H9 (cell line): ENCODE data around the gene NUAK2. TPM values are rescaled to one million over a fixed set of nuclear protein-coding genes. Genes with fewer than 3 reads are reported as not detected.

Source experiments
- DNase-seq: peaks from one replicate; pipeline ENCODE4 v3.0.0-alpha.2; 2017
- H2AFZ ChIP-seq: one replicate; pipeline ENCODE4 v1.6.1; 2013; ENCODE audit warnings: mild to moderate bottlenecking, low read length, control low read depth, moderate library complexity
- H2AK5ac ChIP-seq: 2 replicates; pipeline ENCODE4 v1.6.1; 2013; ENCODE audit warnings: low read length, control low read depth, mixed read lengths; ENCODE audit not compliant: insufficient read length
- H2BK120ac ChIP-seq: one replicate; pipeline ENCODE4 v1.6.1; 2013; ENCODE audit warnings: low read depth, mild to moderate bottlenecking, low read length, control low read depth, inconsistent platforms; ENCODE audit not compliant: poor library complexity, severe bottlenecking
- H2BK12ac ChIP-seq: 2 replicates; pipeline ENCODE4 v1.6.1; 2013; ENCODE audit warnings: low read length, control low read depth, mixed read lengths, low read depth; ENCODE audit not compliant: insufficient read length
- H2BK15ac ChIP-seq: 2 replicates; pipeline ENCODE4 v1.6.1; 2013; ENCODE audit warnings: low read depth, low read length, control low read depth
- H2BK20ac ChIP-seq: one replicate; pipeline ENCODE4 v1.6.1; 2013; ENCODE audit warnings: low read depth, mild to moderate bottlenecking, low read length, control low read depth, inconsistent platforms; ENCODE audit not compliant: poor library complexity, severe bottlenecking
- H2BK5ac ChIP-seq: 2 replicates; pipeline ENCODE4 v1.6.1; 2013; ENCODE audit warnings: low read length, control low read depth, mixed read lengths; ENCODE audit not compliant: insufficient read length
- H3K14ac ChIP-seq: 2 replicates; pipeline ENCODE4 v1.6.1; 2013; ENCODE audit warnings: low read length, control low read depth; ENCODE audit not compliant: insufficient read depth
- H3K18ac ChIP-seq: 2 replicates; pipeline ENCODE4 v1.6.1; 2013; ENCODE audit warnings: low read depth, mild to moderate bottlenecking, mixed read lengths, low read length, control low read depth; ENCODE audit not compliant: insufficient read length
- H3K23ac ChIP-seq: 2 replicates; pipeline ENCODE4 v1.6.1; 2013; ENCODE audit warnings: low read length, control low read depth, mixed read lengths, low read depth; ENCODE audit not compliant: insufficient read length
- H3K23me2 ChIP-seq: 2 replicates; pipeline ENCODE4 v1.6.1; 2013; ENCODE audit warnings: low read depth, mild to moderate bottlenecking, mixed read lengths, low read length, control low read depth; ENCODE audit not compliant: insufficient read length, poor library complexity, severe bottlenecking
- H3K27ac ChIP-seq: 2 replicates; pipeline ENCODE4 v1.5.1; 2013; ENCODE audit warnings: low read length, control low read depth, mixed read lengths, low read depth; ENCODE audit not compliant: insufficient read length
- H3K27me3 ChIP-seq: 2 replicates; pipeline ENCODE4 v1.6.1; 2013; ENCODE audit warnings: low read length, control low read depth, inconsistent platforms; ENCODE audit not compliant: insufficient read depth
- H3K4ac ChIP-seq: 2 replicates; pipeline ENCODE4 v1.6.1; 2013; ENCODE audit warnings: low read depth, mild to moderate bottlenecking, control low read depth, inconsistent platforms, low read length, moderate library complexity
- H3K4me1 ChIP-seq: 2 replicates; pipeline ENCODE4 v1.6.1; 2013; ENCODE audit warnings: low read length, control low read depth, inconsistent platforms; ENCODE audit not compliant: insufficient read depth
- H3K4me2 ChIP-seq: 2 replicates; pipeline ENCODE4 v1.6.1; 2013; ENCODE audit warnings: low read length, control low read depth, mixed read lengths; ENCODE audit not compliant: insufficient read length, insufficient read depth
- H3K56ac ChIP-seq: 2 replicates; pipeline ENCODE4 v1.6.1; 2013; ENCODE audit warnings: low read depth, mild to moderate bottlenecking, mixed read lengths, low read length, control low read depth; ENCODE audit not compliant: insufficient read length
- H3K79me1 ChIP-seq: 2 replicates; pipeline ENCODE4 v1.6.1; 2013; ENCODE audit warnings: low read depth, mild to moderate bottlenecking, moderate library complexity, low read length, control low read depth, inconsistent platforms; ENCODE audit not compliant: insufficient read depth, poor library complexity, severe bottlenecking
- H3K79me2 ChIP-seq: 2 replicates; pipeline ENCODE4 v1.6.1; 2013; ENCODE audit warnings: low read length, control low read depth, inconsistent platforms; ENCODE audit not compliant: insufficient read depth
- H3K9ac ChIP-seq: 2 replicates; pipeline ENCODE4 v1.6.1; 2013; ENCODE audit warnings: low read length, control low read depth, mixed read lengths; ENCODE audit not compliant: insufficient read length; ENCODE audit errors: extremely low read depth
- H3K9me3 ChIP-seq: one replicate; pipeline ENCODE4 v1.6.1; 2013; ENCODE audit warnings: low read depth, low read length, inconsistent platforms; ENCODE audit not compliant: control insufficient read depth
- H3T11ph ChIP-seq: one replicate; pipeline ENCODE4 v1.6.1; 2013; ENCODE audit warnings: mild to moderate bottlenecking, low read length, control low read depth, inconsistent platforms
- H4K20me1 ChIP-seq: one replicate; pipeline ENCODE4 v1.6.1; 2013; ENCODE audit not compliant: control insufficient read depth, insufficient read length, insufficient read depth
- H4K5ac ChIP-seq: 2 replicates; pipeline ENCODE4 v1.6.1; 2013; ENCODE audit warnings: low read depth, mild to moderate bottlenecking, mixed read lengths, low read length, control low read depth; ENCODE audit not compliant: insufficient read length
- H4K8ac ChIP-seq: replicated peaks from 2 replicates; pipeline ENCODE4 v1.6.1; 2013; ENCODE audit warnings: low read length, control low read depth, mixed read lengths, low read depth; ENCODE audit not compliant: insufficient read length
- H4K91ac ChIP-seq: 2 replicates; pipeline ENCODE4 v1.6.1; 2013; ENCODE audit warnings: low read depth, mild to moderate bottlenecking, moderate library complexity, mixed read lengths, low read length, control low read depth; ENCODE audit not compliant: insufficient read length
- H3K27ac Mint-ChIP-seq, 3 experiments: 2 replicates in 2 of 3; 3 replicates in 1 of 3; pipeline ENCODE4 v1.8.0; 2020 to 2021; ENCODE audit warnings: mixed read lengths in 3 of 3, mild to moderate bottlenecking in 1 of 3, moderate library complexity in 1 of 3
- H3K27me3 Mint-ChIP-seq: 2 replicates; pipeline ENCODE4 v1.8.0; 2021; ENCODE audit warnings: low read depth, mild to moderate bottlenecking, moderate library complexity, mixed read lengths
- H3K36me3 Mint-ChIP-seq, 3 experiments: 2 replicates in 2 of 3; 3 replicates in 1 of 3; pipeline ENCODE4 v1.8.0; 2020 to 2021; ENCODE audit warnings: low read depth in 3 of 3, mixed read lengths in 3 of 3; ENCODE audit not compliant: insufficient read depth in 1 of 3
- H3K4me1 Mint-ChIP-seq, 2 experiments: 2 replicates each; pipeline ENCODE4 v1.8.0; 2020; ENCODE audit warnings: mixed read lengths in 2 of 2
- H3K4me3 Mint-ChIP-seq, 2 experiments: 2 replicates in 1 of 2; 3 replicates in 1 of 2; pipeline ENCODE4 v1.8.0; 2020 to 2021; ENCODE audit warnings: mild to moderate bottlenecking in 2 of 2, mixed read lengths in 2 of 2, moderate library complexity in 1 of 2
- H3K9me3 Mint-ChIP-seq, 2 experiments: 2 replicates in 1 of 2; 3 replicates in 1 of 2; pipeline ENCODE4 v1.8.0; 2020; ENCODE audit warnings: mild to moderate bottlenecking in 2 of 2, mixed read lengths in 2 of 2, moderate library complexity in 1 of 2
- WGBS: extraction: QIAGEN DNeasy Blood & Tissue Kit; methylation state at CpG from one replicate; pipeline ENCODE4 v1.1.7; 2013; ENCODE audit warnings: missing lambda C conversion rate, low lambda C conversion rate, mixed read lengths; ENCODE audit not compliant: insufficient read length; ENCODE audit errors: extremely low coverage; 5-methylcytosine and 5-hydroxymethylcytosine counted together
- total RNA-seq: library from RNA; stranded (reverse); gene quantifications from 2 replicates; pipeline ENCODE4 v1.2.1, GENCODE V29; 2021
- TF ChIP-seq, protein P1 (sequence below): fragments of 200-600 bp; sonication (generic); conservative IDR thresholded peaks from 3 replicates; pipeline ENCODE4 v1.8.0; 2021; ENCODE audit warnings: antibody characterized with exemption, mild to moderate bottlenecking

The NUAK2 gene
- total RNA-seq, 1 experiment from 2014 or later: 15.4 TPM

DNA sequence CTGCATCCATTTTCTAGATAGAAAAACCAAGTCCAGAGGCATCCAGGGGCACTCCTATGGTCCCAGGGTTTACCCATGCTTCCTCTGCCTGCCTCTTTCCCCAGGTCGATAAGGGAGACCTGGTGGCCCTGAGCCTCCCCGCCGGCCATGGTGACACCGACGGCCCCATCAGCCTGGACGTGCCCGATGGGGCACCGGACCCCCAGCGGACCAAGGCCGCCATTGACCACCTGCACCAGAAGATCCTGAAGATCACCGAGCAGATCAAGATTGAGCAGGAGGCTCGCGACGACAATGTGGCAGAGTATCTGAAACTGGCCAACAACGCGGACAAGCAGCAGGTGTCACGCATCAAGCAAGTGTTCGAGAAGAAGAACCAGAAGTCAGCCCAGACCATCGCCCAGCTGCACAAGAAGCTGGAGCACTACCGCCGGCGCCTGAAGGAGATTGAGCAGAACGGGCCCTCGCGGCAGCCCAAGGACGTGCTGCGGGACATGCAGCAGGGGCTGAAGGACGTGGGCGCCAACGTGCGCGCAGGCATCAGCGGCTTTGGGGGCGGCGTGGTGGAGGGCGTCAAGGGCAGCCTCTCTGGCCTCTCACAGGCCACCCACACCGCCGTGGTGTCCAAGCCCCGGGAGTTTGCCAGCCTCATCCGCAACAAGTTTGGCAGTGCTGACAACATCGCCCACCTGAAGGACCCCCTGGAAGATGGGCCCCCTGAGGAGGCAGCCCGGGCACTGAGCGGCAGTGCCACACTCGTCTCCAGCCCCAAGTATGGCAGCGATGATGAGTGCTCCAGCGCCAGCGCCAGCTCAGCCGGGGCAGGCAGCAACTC, 52.5 kb downstream of the NUAK2 start:
- Histone ChIP-seq H3K27ac (no peak overlapping the region), H4K20me1 (no peaks in the 10 kb centered on the region), H4K91ac (no peak overlapping the region), H3K4me1 (0 out of 2 replicates have a peak, but pooled peaks cover under 1% of the 10 kb centered on the region), H3K56ac (no peak overlapping the region), H2BK20ac (no peak overlapping the region), H3K9ac (no peak overlapping the region), H4K8ac (no peak overlapping the region), H3K79me1 (no peaks in the 10 kb centered on the region), H3K18ac (no peak overlapping the region), H3K14ac (no peak overlapping the region), H2BK15ac (no peak overlapping the region), H2AFZ (no peak overlapping the region), H2AK5ac (no peak overlapping the region), H3K4me2 (no peak overlapping the region), H3K23me2 (no peaks in the 10 kb centered on the region), H3K79me2 (no peaks in the 10 kb centered on the region), H2BK120ac (no peak overlapping the region), H3K4ac (no peak overlapping the region), H2BK5ac (no peak overlapping the region), H3T11ph (no peak overlapping the region), H3K27me3 (no peaks in the 10 kb centered on the region), H2BK12ac (no peak overlapping the region), H3K23ac (no peak overlapping the region), H4K5ac (no peak overlapping the region), H3K9me3 (no peaks in the 10 kb centered on the region)
- no peaks in the 10 kb centered on the region; the same call in 1 of the 2 replicates for H3K27me3 Mint-ChIP-seq
- no peak overlapping the region for H3K4me3 Mint-ChIP-seq
- peaks cover 1 to 21% (median 16%) of the 10 kb centered on the region in 3 experiments for H3K36me3 Mint-ChIP-seq
- no peak for DNase-seq
- no CpG with 5 or more reads among the region's 48 CpGs for WGBS
- TF ChIP-seq, protein P1, sequence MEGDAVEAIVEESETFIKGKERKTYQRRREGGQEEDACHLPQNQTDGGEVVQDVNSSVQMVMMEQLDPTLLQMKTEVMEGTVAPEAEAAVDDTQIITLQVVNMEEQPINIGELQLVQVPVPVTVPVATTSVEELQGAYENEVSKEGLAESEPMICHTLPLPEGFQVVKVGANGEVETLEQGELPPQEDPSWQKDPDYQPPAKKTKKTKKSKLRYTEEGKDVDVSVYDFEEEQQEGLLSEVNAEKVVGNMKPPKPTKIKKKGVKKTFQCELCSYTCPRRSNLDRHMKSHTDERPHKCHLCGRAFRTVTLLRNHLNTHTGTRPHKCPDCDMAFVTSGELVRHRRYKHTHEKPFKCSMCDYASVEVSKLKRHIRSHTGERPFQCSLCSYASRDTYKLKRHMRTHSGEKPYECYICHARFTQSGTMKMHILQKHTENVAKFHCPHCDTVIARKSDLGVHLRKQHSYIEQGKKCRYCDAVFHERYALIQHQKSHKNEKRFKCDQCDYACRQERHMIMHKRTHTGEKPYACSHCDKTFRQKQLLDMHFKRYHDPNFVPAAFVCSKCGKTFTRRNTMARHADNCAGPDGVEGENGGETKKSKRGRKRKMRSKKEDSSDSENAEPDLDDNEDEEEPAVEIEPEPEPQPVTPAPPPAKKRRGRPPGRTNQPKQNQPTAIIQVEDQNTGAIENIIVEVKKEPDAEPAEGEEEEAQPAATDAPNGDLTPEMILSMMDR: no peak
- H3K9me3 Mint-ChIP-seq: no peaks in the 10 kb centered on the region; a peak in 1 of 5 replicates
- H3K4me1 Mint-ChIP-seq: peaks cover 23 to 37% of the 10 kb centered on the region in 2 experiments
- H3K27ac Mint-ChIP-seq: no peak overlapping the region
